CD4-positive, alpha-beta memory T cell (primary cell): ENCODE measurements around the gene SLC25A28. TPM values are rescaled to one million over a fixed set of nuclear protein-coding genes. Genes with fewer than 3 reads are reported as not detected.

ENCODE experiments used
- CTCF ChIA-PET: fragments of 350-600 bp; sonication (Branson Sonifier 250); formaldehyde crosslinking; loops from one replicate; lab custom pipeline; 2021; ENCODE audit warnings: inconsistent platforms; ENCODE audit not compliant: partially characterized antibody; lab: Charles Lee
- POLR2A ChIA-PET: fragments of 350-600 bp; sonication (Branson Sonifier 250); formaldehyde crosslinking; loops from one replicate; lab custom pipeline; 2021; ENCODE audit not compliant: partially characterized antibody; lab: Charles Lee
- DNase-seq, 5 donors: peaks; one replicate each; pipeline versions ENCODE4 v3.0.0 to v3.0.0-alpha.2; 2020 to 2022; ENCODE audit warnings: mixed read lengths in 1 of 5
- H3K27ac ChIP-seq: one replicate; pipeline ENCODE4 v1.7.0; 2013; ENCODE audit warnings: low read depth, low read length
- H3K27me3 ChIP-seq: 2 replicates; pipeline ENCODE4 v1.7.0; 2013; ENCODE audit warnings: mild to moderate bottlenecking, low read length, moderate library complexity; ENCODE audit not compliant: insufficient read depth
- H3K36me3 ChIP-seq: 2 replicates; pipeline ENCODE4 v1.7.0; 2013; ENCODE audit warnings: mild to moderate bottlenecking, low read length, moderate library complexity; ENCODE audit not compliant: insufficient read depth
- H3K4me1 ChIP-seq: 2 replicates; pipeline ENCODE4 v1.7.0; 2013; ENCODE audit warnings: mild to moderate bottlenecking, low read length, moderate library complexity; ENCODE audit not compliant: insufficient read depth
- H3K4me3 ChIP-seq, 2 donors: one replicate each; pipeline ENCODE4 v1.7.0; 2013; ENCODE audit warnings: low read length in 2 of 2, mild to moderate bottlenecking in 1 of 2
- H3K9me3 ChIP-seq, 2 donors: one replicate each; pipeline ENCODE4 v1.7.0; 2013; ENCODE audit warnings: low read length in 2 of 2, control low read depth in 1 of 2; ENCODE audit not compliant: control insufficient read depth in 1 of 2
- H3K27ac Mint-ChIP-seq, 7 donors: one replicate each; pipeline ENCODE4 v1.8.0; 2020 to 2021; ENCODE audit warnings: mixed read lengths in 7 of 7, mild to moderate bottlenecking in 6 of 7, inconsistent platforms in 3 of 7, moderate library complexity in 3 of 7
- H3K27me3 Mint-ChIP-seq, 2 donors: one replicate each; pipeline ENCODE4 v1.8.0; 2020 to 2021; ENCODE audit warnings: mixed read lengths in 2 of 2
- H3K36me3 Mint-ChIP-seq, 2 donors: one replicate each; pipeline ENCODE4 v1.8.0; 2020 to 2021; ENCODE audit warnings: mixed read lengths in 2 of 2, inconsistent platforms in 1 of 2, mild to moderate bottlenecking in 1 of 2
- H3K4me1 Mint-ChIP-seq, 4 donors: one replicate each; pipeline ENCODE4 v1.8.0; 2020 to 2021; ENCODE audit warnings: mixed read lengths in 4 of 4, mild to moderate bottlenecking in 1 of 4
- H3K4me3 Mint-ChIP-seq, 8 donors: one replicate each; pipeline ENCODE4 v1.8.0; 2020 to 2021; ENCODE audit warnings: mixed read lengths in 8 of 8, mild to moderate bottlenecking in 7 of 8, moderate library complexity in 6 of 8, inconsistent platforms in 3 of 8
- H3K9me3 Mint-ChIP-seq, 8 donors: one replicate each; pipeline ENCODE4 v1.8.0; 2020 to 2021; ENCODE audit warnings: mixed read lengths in 8 of 8, mild to moderate bottlenecking in 5 of 8, inconsistent platforms in 3 of 8, moderate library complexity in 1 of 8
- intact Hi-C: fragments of 100-400 bp; cut with micrococcal nuclease; formaldehyde crosslinking; loops from one replicate; pipeline ENCODE4 v1.15.1; 2023
- polyA plus RNA-seq, 2 donors: library from polyadenylated mRNA; unstranded; fragments of 300-500 nt; fragmentation: Illumina TruSeq; gene quantifications; one replicate each; pipeline ENCODE4 v1.2.3, GENCODE V29; 2021
- total RNA-seq, 2 experiments: library from RNA; stranded (reverse); gene quantifications; one replicate each; pipeline ENCODE4 v1.2.3, GENCODE V29; 2021

Gene SLC25A28
- total and polyA plus RNA-seq, 4 experiments from 2014 or later, result 19.4 to 91.9 (median 60.0) TPM

GRCh38 chr10:99647601-99648151 is 27.4 kb upstream of the SLC25A28 start:
- CTCF ChIA-PET, result interaction anchor here (0.6 kb wide), 1 partner anchor 11 kb away, joined by 3 read pairs; the partner anchor contains the start of gene ENTPD7
- Histone ChIP-seq H3K27me3 (peaks cover 10% of the 10 kb centered on the region), H3K27ac (no peak overlapping the region), H3K4me3 (no peak overlapping the region), H3K36me3 (no peaks in the 10 kb centered on the region), H3K4me1 (no peaks in the 10 kb centered on the region), H3K9me3 (no peaks in the 10 kb centered on the region)
- Mint-ChIP-seq H3K4me1 (no peaks in the 10 kb centered on the region), H3K4me3 (no peak overlapping the region), H3K36me3 (no peaks in the 10 kb centered on the region), H3K27ac (no peak overlapping the region), H3K27me3 (peaks cover 19 to 30% of the 10 kb centered on the region in 2 donors), H3K9me3 (peaks cover 0 to 4% (median 0%) of the 10 kb centered on the region in 8 donors)
- POLR2A ChIA-PET, result no interaction called here
- intact Hi-C loops, result no loop called here
- DNase-seq, result no peak

GRCh38 chr10:99633832-99634231 is 13.6 kb upstream of the SLC25A28 start:
- intact Hi-C loops, result no loop called here
- Histone ChIP-seq H3K27ac (no peak overlapping the region), H3K4me1 (no peaks in the 10 kb centered on the region), H3K9me3 (no peaks in the 10 kb centered on the region), H3K36me3 (no peaks in the 10 kb centered on the region), H3K4me3 (no peak overlapping the region), H3K27me3 (no peaks in the 10 kb centered on the region)
- ChIA-PET POLR2A (no interaction called here), CTCF (no interaction called here)
- H3K4me1 Mint-ChIP-seq, result no peaks in the 10 kb centered on the region
- no peak for DNase-seq
- H3K27me3 Mint-ChIP-seq, result peaks cover 18 to 27% of the 10 kb centered on the region in 2 donors
- H3K27ac Mint-ChIP-seq, result no peak overlapping the region
- H3K36me3 Mint-ChIP-seq, result no peaks in the 10 kb centered on the region
- H3K4me3 Mint-ChIP-seq, result no peak overlapping the region
- peaks cover 0 to 2% (median 0%) of the 10 kb centered on the region in 8 donors for H3K9me3 Mint-ChIP-seq

GRCh38 chr10:99631496-99631895 is 11.3 kb upstream of the SLC25A28 start:
- no peaks in the 10 kb centered on the region for H3K4me1 ChIP-seq
- CTCF ChIA-PET, result interaction anchor here (1.0 to 1.6 kb wide), 2 partner anchors 20 to 28 kb away, joined by 3 read pairs; no protein-coding TSS in a partner anchor

GRCh38 chr10:99630991-99631390 is 10.8 kb upstream of the SLC25A28 start:
- intact Hi-C loops, result no loop called here
- POLR2A ChIA-PET, result no interaction called here
- H3K9me3 Mint-ChIP-seq, result peaks cover 0 to 2% (median 0%) of the 10 kb centered on the region in 8 donors

More at GRCh38 chr10:99631496-99631895, 11.3 kb upstream of the SLC25A28 start:
- Histone ChIP-seq H3K9me3 (no peaks in the 10 kb centered on the region), H3K27me3 (no peaks in the 10 kb centered on the region), H3K36me3 (no peaks in the 10 kb centered on the region), H3K4me3 (no peak overlapping the region), H3K27ac (no peak overlapping the region)
- Mint-ChIP-seq H3K4me1 (no peaks in the 10 kb centered on the region), H3K36me3 (no peaks in the 10 kb centered on the region), H3K27ac (no peak overlapping the region), H3K4me3 (no peak overlapping the region), H3K9me3 (peaks cover 0 to 2% (median 0%) of the 10 kb centered on the region in 8 donors), H3K27me3 (peaks cover 16 to 22% of the 10 kb centered on the region in 2 donors)
- intact Hi-C loops, result no loop called here
- POLR2A ChIA-PET, result no interaction called here
- DNase-seq, result no peak

GRCh38 chr10:99630433-99630832 is 10.2 kb upstream of the SLC25A28 start:
- Histone ChIP-seq H3K27ac (no peak overlapping the region), H3K4me1 (no peaks in the 10 kb centered on the region), H3K36me3 (no peaks in the 10 kb centered on the region), H3K9me3 (no peaks in the 10 kb centered on the region), H3K27me3 (no peaks in the 10 kb centered on the region), H3K4me3 (no peak overlapping the region)
- H3K9me3 Mint-ChIP-seq, result peaks cover 0 to 2% (median 0%) of the 10 kb centered on the region in 8 donors
- H3K4me1 Mint-ChIP-seq, result no peaks in the 10 kb centered on the region
- peaks cover 14 to 22% of the 10 kb centered on the region in 2 donors for H3K27me3 Mint-ChIP-seq
- H3K36me3 Mint-ChIP-seq, result no peaks in the 10 kb centered on the region
- H3K27ac Mint-ChIP-seq, result no peak overlapping the region
- intact Hi-C loops, result no loop called here
- no peak overlapping the region for H3K4me3 Mint-ChIP-seq
- CTCF ChIA-PET, result interaction anchor here (1.6 kb wide), 2 partner anchors 16 to 19 kb away, joined by 3 to 4 read pairs; no protein-coding TSS in a partner anchor
- no peak for DNase-seq
- POLR2A ChIA-PET, result no interaction called here

More at GRCh38 chr10:99630991-99631390, 10.8 kb upstream of the SLC25A28 start:
- peak overlapping the region in 1 of 7 donors; percentile 37 for H3K27ac Mint-ChIP-seq
- Histone ChIP-seq H3K36me3 (no peaks in the 10 kb centered on the region), H3K27ac (no peak overlapping the region), H3K4me3 (no peak overlapping the region), H3K4me1 (no peaks in the 10 kb centered on the region), H3K27me3 (no peaks in the 10 kb centered on the region), H3K9me3 (no peaks in the 10 kb centered on the region)
- no peak for DNase-seq
- H3K36me3 Mint-ChIP-seq, result no peaks in the 10 kb centered on the region
- peaks cover 16 to 22% of the 10 kb centered on the region in 2 donors for H3K27me3 Mint-ChIP-seq
- no peak overlapping the region for H3K4me3 Mint-ChIP-seq
- CTCF ChIA-PET, result interaction anchor here (1.0 to 1.6 kb wide), 2 partner anchors 19 to 27 kb away, joined by 3 read pairs; no protein-coding TSS in a partner anchor
- no peaks in the 10 kb centered on the region for H3K4me1 Mint-ChIP-seq

- no peak overlapping the region for H3K4me3 Mint-ChIP-seq
- intact Hi-C loops, result no loop called here
- Histone ChIP-seq H3K36me3 (no peaks in the 10 kb centered on the region), H3K27ac (no peak overlapping the region), H3K27me3 (no peaks in the 10 kb centered on the region), H3K4me3 (no peak overlapping the region), H3K4me1 (no peaks in the 10 kb centered on the region), H3K9me3 (no peaks in the 10 kb centered on the region)
- no peaks in the 10 kb centered on the region for H3K36me3 Mint-ChIP-seq
- no peak overlapping the region for H3K27ac Mint-ChIP-seq
- ChIA-PET POLR2A (no interaction called here), CTCF (interaction anchor here (1.6 kb wide), 1 partner anchor 15 kb away, joined by 4 read pairs; no protein-coding TSS in a partner anchor)
- no peaks in the 10 kb centered on the region for H3K4me1 Mint-ChIP-seq
- DNase-seq, result no peak
- H3K9me3 Mint-ChIP-seq, result no peaks in the 10 kb centered on the region
- H3K27me3 Mint-ChIP-seq, result peaks cover 10 to 18% of the 10 kb centered on the region in 2 donors
Measured at GRCh38 chr10:99629625-99629978, 9.4 kb upstream of the SLC25A28 start.

- DNase-seq, result no peak
- ChIA-PET CTCF (interaction anchor here (1.6 kb wide), 1 partner anchor 14 kb away, joined by 4 read pairs; no protein-coding TSS in a partner anchor), POLR2A (no interaction called here)
- no peaks in the 10 kb centered on the region for H3K36me3 ChIP-seq
- Mint-ChIP-seq H3K27me3 (peaks cover 8 to 14% of the 10 kb centered on the region in 2 donors), H3K9me3 (no peaks in the 10 kb centered on the region), H3K4me1 (no peaks in the 10 kb centered on the region), H3K36me3 (no peaks in the 10 kb centered on the region), H3K27ac (no peak overlapping the region), H3K4me3 (no peak overlapping the region)
- no peaks in the 10 kb centered on the region for H3K9me3 ChIP-seq
- H3K4me3 ChIP-seq, result no peak overlapping the region
- H3K27ac ChIP-seq, result no peak overlapping the region
- intact Hi-C loops, result no loop called here
- H3K4me1 ChIP-seq, result no peaks in the 10 kb centered on the region
- no peaks in the 10 kb centered on the region for H3K27me3 ChIP-seq
Measured at GRCh38 chr10:99628923-99629624, 8.8 kb upstream of the SLC25A28 start.
